Sigmoid colon (tissue), 4 donors: Measurements from ENCODE around the gene NLGN3.

Source experiments
- CTCF ChIP-seq, 4 experiments: fragments of 450-650 bp in 3 of 4; fragments of 200-600 bp in 1 of 4; IDR thresholded peaks; one replicate each; pipeline ENCODE4 v1.5.1; 2016 to 2019; ENCODE audit warnings: antibody characterized with exemption in 4 of 4, mild to moderate bottlenecking in 3 of 4, moderate library complexity in 2 of 4
- EP300 ChIP-seq, 4 donors: sonication (generic); formaldehyde crosslinking; IDR thresholded peaks; one replicate each; pipeline ENCODE4 v1.6.1; 2017; ENCODE audit warnings: antibody characterized with exemption in 4 of 4

GRCh38 chrX:71095033-71095432 lies 49.6 kb upstream of the NLGN3 start:
- TF ChIP-seq CTCF (IDR thresholded peaks at IDR 0.05) (no peak), EP300 (IDR thresholded peaks at IDR 0.05) (no peak)
